Panc1 (cell line): Measurements from ENCODE around the gene NEK6. TPM values are rescaled to one million over a fixed set of nuclear protein-coding genes. Genes with fewer than 3 reads are reported as not detected.

Experiments used
- total RNA-seq: library from RNA; stranded (reverse); gene quantifications from one replicate; pipeline ENCODE4 v1.2.1, GENCODE V29; 2021; ENCODE audit not compliant: unreplicated experiment

NEK6 gene
- total RNA-seq, 1 experiment from 2014 or later = 56.3 TPM

Other genes starting within 250 kb of the NEK6 start
- gene LHX2, start 246.2 kb upstream of the NEK6 start, total RNA-seq = 0.36 TPM
- 167 TPM for gene PSMB7, start 157.5 kb downstream of the NEK6 start, total RNA-seq
- gene ADGRD2, start 192.5 kb downstream of the NEK6 start, total RNA-seq = not detected
- gene NR5A1, start 249.4 kb downstream of the NEK6 start, total RNA-seq = 2.5 TPM